Ureter (tissue), 1 donor: ENCODE data around the gene PDXP. TPM values are rescaled to one million over a fixed set of nuclear protein-coding genes. Genes with fewer than 3 reads are reported as not detected.
A peak's percentile ranks its signal among the peaks of the same experiment; 100 is the strongest.

ENCODE experiments used
- DNase-seq: peaks from one replicate; pipeline ENCODE4 v3.0.0-alpha.2; 2020; ENCODE audit warnings: low spot score
- total RNA-seq: library from RNA; stranded (reverse); gene quantifications from one replicate; pipeline ENCODE4 v1.2.4, GENCODE V29; 2023
- donor health status: DM: yes; HTN: yes; CAD: no.

The PDXP gene
- total RNA-seq, 1 donor from 2014 or later, result 5.2 TPM

DNA sequence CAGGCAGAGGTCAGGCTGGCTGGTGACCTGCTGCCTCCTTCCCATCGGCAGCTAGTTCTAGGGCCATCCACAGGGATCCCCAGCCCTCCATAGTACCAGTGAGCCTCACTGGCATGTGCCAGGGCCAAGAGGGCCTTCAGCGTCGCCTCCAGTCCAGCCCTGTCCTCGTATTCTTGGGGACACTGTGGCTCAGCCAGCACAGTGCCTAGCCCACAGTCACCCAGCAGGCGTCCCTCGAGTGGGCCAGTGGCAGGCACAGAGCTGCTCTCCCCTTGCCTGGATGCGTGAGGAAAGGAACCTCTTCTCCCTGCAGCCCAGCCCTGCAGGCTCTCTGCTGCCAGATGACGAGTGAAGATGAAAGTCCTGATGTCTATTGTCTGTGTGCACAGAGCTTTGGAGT lies 29.7 kb upstream of the PDXP start:
- DNase-seq, result no peak

DNA sequence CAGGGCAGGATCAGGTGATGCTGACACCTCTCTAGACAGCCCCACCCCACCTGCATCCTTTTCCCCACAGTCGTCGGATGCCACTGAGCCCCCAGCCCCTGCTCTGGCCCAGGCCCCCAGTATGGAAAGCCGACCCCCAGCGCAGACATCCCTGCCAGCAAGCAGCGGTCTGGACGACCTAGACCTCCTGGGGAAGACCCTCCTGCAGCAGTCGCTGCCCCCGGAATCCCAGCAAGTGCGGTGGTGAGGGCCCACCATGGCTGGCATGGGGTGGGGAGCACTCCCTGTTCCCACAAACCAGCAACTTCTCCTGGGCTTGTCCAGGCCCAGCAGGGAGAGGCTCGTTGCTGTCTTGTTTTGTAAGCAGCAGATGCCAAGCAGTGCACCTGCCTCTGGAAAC lies 28.6 kb upstream of the PDXP start:
- no peak for DNase-seq

DNA sequence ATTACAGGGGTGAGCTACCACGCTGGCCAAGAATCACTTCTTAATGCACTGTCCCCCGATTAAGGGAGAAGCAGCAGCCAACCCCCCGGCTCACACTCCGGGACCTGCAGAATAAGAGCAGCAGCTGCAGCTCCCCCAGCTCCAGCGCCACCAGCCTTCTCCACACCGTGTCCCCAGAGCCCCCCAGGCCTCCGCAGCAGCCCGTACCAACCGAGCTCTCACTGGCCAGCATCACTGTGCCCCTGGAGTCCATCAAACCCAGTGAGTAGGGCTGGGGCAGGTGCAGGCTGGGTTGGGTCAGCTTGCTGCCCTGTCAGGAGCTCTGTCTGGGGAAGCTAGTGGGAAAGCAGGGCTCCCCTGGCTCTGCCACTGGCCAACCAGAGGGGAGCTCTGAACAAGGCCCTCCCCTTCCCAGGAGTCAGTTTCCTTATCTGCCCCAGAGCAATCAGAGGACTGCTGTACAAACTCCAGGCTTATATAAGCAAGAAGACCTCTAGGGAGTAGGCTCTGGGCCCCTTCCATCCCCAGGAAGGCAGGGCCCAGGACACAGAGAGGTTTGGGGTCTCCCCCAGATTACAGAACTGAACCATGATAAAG lies 27.6 kb upstream of the PDXP start:
- no peak for DNase-seq

DNA sequence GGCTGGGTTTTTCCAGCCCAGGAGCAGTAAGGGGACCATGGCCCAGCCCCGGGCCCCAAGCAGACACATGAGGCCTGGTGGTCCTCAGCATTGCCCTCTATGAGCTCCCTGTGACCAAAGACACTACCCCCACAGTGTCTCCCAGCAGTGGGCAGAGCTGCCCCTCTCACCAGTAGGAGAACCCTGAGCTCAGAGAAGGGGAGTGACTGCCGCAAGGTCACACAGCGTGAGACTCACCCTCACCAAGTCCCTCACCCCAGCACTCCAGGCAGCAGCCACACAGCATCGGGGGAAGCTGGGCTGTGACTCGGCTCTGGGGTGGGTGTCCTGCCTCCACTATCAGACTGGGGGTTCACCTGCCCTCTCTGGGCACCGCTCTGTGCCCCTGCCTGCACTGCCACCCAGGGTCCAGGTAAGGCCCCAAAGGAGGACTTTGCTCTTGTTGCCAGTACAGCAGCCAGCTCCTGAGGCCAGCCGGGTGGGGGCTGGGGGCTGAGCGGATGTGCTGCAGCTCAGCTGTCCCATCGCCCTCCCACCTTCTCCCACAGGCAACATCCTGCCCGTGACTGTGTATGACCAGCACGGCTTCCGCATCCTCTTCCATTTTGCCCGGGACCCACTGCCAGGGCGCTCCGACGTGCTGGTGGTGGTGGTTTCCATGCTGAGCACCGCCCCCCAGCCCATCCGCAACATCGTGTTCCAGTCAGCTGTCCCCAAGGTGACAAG lies 26.9 kb upstream of the PDXP start:
- no peak for DNase-seq

DNA sequence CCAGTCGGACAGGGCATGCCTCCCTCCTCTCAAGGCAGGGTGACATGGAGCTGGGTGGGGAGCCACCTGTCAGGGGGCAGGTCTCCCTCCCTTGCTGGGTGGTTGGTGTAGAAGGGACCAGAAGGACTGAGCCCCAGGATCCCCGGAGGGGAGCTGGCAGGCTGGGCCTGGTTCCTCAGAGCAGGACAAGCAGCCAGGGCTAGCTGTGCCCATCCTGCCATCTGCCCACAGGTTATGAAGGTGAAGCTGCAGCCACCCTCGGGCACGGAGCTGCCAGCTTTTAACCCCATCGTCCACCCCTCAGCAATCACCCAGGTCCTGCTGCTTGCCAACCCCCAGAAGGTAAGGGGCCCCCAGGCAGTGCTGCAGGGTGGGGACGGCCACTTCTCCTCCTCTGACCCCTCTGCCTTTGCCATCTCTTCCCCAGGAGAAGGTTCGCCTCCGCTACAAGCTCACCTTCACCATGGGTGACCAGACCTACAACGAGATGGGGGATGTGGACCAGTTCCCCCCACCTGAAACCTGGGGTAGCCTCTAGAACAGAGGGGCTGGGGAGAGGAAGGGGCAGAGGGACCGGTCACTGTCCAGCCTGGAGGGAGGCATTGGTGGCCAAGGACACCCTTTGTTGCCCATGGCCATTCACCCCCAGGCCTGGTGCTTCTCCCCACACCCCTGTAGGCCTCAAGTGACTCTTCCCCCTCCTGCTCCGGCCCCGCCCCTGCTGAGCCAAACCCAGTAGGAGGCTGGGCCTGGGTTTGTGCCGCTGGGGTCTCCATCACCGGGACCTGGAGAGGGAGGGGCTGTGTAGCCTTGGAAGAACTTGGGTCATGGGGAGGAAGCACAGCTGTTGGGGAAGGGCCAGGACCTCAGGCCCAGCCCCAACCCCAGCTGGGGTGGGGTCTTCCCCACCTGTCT lies 26.1 kb upstream of the PDXP start:
- DNase-seq, result no peak

DNA sequence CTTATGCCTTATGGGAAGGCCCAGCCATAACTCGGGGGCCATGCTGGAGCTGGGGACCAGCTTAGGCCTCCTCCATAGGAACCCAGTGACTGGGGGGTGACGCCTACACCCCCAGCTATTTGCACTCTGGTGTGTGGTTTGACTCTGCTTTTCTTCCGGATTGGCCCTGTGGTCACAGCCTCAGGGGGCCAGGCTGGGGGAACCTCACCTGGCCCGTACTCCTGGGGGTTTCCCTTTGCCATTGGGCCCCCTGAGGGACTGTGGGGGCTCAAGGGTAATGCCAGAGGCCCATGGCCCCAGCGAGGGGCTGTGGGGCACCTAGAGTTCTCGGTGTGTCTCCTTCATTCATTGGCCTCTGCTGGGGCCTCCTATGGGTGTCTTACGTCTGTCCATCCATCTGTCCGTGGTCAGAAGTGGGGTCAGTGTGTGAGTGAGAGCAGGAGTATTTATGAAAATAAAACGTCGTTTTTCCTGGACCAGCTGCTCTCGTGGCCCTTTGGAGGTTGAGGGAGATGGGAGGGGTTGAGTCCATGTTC lies 25.4 kb upstream of the PDXP start:
- DNase-seq, result no peak

DNA sequence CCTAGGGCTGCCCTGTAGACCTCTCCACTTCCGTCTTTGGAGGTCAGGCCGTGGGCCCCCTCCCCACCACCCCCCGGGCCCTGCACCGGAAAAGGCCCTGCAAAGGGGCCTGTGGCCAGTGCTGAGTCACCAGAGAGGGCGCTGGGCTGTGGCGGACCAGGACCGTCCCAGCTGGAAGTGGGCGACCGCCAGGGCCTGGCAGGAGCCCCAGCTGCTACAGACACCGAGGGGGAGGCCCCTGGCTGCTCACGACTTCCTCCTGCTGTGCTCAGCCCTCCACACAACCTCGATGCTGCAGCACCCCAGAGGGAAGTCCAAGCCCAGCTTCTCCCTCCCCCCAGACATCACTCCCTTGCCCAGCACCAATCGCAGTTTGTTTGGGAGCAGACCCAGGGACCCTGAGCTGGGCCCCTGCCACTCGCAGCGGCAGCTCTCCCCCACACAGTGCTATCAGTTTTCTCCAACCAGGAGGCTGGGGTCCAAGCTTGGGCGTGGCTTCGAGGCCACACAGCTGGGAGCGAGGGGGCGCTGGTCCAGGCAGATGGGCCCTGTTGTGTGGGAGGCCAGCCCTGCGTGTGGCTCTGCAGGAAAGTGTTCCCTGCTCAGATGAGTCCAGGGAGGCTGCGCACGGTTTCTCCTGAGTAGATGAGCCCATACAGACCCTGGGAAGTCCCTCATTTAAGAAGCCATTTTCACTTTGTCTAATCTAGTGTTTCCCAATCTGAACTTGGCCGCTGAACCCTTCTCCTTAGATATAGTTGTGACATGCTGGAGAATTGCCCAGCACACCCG lies 24.7 kb upstream of the PDXP start:
- peak; percentile 84 for DNase-seq

DNA sequence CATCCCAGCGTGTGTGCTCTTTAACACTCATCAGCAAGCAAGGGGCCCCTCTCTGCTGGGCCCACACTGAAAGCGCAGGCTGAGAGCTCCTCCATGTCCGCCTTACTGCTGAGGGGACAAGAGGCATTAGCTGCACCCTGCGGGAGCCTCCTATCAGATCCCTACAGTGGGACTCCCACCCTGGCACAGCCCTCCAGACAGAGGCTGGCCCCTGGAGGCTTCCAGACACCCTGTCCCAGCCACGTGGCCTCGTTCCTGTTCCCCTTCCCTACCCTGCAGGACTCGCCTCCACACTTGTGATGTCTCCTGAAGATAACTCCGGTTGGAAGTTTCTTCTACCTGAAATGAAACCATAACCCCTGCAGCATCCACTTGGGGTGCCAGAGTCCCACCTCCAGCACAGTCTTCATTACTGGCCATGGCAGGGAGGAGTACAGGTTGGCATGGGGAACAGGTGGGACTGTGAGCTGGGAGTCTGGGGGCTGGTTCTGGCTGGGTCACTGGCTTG lies 24.1 kb upstream of the PDXP start:
- DNase-seq, result no peak

DNA sequence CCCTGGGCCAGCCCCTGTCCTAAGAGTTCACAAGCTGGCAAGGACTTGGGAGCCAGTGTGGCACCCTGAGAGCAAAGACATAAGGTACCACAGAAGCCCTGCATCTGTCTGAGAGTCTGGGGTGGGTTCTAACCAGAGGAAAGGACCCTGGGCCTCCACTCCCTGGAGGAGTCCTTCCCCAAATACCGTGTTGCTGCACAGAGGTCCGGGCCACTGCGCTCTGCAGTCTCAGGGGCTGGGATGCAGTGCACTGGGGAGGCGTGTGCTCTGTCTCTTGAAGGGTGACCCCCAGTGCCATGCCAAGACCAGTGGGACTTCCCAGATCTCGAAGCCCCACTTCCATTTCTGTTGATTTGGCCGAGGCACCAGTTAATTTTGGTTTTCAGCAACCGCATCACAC lies 23.4 kb upstream of the PDXP start:
- no peak for DNase-seq

DNA sequence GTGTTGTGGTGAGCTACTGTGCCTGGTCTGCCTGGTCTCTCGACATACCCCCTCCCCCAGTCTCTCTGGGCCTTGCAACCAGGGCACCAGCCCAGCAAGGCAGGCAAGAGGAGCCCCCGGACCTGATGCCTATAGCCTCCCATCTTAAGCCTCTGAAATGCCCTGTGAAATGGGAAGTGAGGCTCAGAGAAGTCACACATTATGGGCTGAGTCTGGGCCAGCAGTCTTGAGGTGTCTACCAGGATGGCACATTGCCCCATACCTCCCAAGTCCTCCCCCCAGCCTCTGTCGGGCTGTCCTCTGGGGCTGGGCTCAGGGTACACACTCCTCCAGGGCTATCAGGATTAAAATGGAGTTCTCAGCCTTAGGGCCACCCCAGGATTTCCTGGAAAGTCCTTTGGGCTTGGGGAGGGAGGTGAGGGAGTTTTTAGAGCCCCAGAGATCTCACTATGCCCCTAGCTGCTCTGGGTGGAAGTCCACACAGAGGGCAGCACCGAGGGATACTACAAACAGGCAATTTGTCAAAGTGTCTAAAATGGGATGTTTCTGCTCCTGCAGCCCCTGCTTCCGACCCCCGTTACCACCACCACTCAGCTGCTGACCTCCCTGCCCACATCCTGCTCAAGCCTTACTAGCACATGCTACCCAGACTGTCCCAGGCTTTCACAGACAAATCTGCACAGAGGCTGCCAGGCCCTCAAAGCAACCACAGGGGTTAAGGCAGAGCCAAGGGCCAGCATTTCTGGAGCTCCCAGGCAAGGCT lies 22.2 kb upstream of the PDXP start:
- no peak for DNase-seq

DNA sequence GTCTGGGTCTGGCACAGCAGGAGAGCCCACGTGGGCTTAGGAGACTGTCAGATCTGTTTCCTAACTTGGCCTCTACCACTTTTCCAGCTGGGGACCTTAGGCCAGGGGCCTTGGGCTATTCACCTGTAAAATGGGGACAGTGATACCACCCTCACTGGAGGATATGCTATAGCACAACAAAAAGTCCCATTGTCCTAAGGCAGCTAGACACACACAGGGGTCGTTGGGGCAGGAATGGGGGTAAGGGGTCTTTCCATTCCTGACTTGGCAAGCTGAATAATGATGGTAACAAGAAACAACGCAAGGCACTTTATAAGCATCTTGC lies 21.6 kb upstream of the PDXP start:
- DNase-seq, result no peak

DNA sequence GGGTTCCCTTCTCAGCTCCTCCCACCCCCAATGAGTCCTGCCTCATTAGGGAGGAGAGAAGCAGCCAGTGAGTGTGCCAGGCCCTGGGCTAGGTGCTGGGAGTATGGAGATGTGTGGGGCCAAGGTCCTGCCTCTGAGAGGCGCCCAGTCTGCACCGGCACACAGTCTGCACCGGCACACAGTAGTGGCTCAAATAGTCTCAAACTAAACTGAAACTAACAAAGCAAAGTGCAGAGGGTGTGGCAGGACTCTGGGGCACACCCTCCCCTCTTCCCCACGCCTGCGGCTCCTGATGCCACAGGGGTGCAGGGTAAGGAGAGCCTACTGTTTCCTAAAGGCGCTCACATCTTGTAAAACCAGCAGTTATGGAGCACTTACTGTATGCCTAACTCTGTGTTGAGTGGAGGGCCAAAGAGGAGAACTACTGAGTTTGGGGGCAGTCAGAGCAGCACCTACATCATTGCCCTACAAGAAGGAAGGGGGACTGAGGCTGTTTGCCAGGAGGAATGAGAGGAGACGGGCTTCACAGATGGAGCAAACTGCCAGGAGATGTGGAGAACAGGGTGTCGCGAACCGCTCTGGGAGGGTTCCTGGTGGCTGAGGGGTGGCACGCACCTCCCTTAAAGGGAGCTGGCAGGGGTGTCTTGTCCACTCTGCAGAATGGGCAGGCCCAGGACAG lies 20.0 kb upstream of the PDXP start:
- no peak for DNase-seq

DNA sequence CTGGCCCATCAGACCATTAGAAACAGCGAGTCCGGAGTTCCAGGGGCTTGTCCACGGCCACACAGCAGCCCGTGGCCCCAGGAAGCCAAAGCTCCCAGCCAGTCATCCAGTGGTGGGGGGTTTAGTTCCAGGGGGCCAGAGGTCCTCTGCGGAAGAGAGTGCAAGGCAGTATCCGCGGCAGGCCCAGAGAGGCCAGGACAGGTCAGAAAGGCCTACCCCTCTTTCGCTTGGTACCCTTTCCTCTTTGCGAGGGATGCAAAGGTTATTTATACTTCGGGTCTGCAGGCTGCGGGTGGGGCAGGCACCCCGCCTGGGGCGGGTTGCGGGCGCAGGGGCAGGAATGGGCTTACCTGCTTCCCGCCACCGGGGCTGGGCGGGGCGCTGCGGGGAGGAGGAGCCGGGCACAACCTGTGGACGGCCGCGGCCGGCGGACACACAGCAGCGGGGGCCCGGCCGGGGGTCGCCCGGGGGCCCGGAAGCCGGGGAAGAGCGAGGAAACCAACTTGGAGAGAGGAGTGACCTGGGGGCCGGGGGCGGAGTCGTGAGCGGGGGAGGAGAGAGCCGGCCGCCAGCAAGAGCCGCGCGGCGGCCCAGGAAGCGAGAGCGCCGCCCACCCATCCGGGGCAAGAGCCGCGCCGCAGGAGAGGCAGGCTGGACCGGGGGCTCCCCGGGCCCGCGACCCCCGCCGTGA lies 19.3 kb upstream of the PDXP start, which contains the start of gene SH3BP1:
TSS of gene SH3BP1 (plus strand) at position 600 of the 691 bp plus-strand sequence. CDS start 119 bp downstream, outside the sequence.
- DNase-seq, result peak; percentile 72

DNA sequence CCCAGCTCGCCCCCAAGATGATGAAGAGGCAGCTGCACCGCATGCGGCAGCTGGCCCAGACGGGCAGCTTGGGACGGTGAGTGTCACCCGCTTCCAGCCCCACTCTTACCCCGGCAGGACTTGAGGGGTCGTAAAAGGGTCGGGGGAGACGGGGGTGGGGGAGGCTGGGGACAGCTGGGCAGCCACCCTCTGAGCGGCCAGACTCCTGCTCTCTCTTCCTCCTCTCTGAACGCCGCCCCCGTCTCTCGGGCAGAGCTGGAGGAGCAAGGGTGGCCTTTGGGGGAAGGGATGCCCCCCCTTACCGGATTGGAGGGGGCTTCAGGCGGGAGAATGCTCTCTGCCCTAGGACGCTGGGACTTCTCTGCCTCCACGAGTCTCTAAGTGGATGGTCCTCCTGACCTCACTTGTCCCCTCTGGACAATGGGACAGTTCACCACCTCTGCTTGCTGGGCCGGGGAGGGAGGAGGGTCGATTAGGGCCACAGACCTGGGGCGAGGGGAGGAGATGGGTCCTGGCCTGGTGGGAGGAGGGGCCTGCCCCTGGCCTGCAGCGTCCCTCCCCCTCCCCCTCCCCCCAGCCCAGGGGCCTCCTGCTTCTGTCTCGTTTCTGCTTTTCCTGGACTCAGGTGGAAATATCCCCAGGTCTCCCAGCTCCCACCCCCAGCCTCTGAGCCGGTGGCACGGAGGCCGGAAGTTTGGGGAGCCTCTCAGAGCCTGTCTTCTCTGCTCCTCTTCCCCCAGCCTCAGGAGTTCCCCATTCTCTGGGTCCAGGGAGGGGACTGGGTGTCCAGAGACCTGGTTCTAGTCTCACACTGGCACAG lies 18.5 kb upstream of the PDXP start:
- no peak for DNase-seq

DNA sequence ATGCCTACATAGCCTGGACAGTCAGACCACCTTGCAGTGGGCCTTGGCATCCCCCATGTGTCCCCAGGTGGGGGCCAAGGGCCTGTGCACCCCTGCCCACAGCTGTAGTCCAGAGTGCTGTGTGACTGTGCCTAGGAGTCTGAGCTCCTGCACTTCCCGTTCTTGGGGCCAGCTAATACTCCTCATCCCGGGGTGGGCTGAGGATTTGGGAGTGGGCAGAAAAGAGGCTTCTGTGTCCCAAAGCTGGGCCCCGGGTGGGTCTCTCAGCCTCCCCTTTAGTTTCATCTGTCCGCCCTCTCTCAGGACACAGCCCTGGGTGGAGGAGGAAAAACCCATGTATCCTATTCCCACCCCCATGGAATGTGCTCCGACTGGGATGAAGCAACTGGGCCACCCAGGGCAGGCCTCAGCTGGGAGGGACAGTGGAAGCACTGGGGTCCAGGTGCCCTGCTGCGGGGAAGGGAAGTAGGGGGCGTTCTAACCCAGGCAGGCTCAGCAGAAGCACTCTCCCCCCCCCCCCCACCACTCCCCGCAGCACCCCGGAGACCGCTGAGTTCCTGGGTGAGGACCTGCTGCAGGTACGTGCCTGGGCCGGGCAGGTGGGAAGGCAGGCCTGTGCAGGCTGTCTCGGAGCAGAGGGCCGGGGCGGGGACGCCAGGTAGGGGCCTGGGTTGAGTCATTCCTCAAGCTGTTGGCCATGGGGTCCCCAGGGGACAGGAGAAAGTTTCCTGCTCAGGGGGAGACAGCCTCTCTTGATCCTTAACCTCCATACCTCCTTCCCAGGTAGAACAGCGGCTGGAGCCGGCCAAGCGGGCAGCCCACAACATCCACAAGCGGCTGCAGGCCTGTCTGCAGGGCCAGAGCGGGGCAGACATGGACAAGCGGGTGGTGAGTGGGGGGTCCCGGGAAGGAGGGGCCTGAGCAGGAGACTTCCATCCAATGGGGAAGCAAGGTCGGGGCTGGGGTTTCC lies 17.6 kb upstream of the PDXP start:
- DNase-seq, result peak; percentile 85

DNA sequence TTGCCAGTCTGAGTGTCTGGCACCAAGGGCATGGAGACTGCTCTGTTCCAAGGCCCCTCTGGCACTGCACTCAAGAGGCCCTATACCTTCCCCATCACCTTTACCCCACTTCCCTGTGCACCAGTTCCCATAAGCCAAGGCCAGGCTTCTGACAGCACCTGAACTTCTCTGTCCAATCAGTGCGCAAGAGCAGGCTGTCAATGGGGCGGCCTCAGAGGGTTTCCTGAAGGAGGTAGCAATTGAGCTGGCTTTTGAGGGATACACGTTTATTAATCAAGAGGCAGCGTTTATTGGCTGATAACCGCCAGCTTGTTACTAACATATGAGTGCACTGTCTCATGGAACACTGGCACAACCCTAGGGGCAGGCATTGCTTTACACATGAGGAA lies 17.0 kb upstream of the PDXP start:
- DNase-seq, result peak; percentile 80

DNA sequence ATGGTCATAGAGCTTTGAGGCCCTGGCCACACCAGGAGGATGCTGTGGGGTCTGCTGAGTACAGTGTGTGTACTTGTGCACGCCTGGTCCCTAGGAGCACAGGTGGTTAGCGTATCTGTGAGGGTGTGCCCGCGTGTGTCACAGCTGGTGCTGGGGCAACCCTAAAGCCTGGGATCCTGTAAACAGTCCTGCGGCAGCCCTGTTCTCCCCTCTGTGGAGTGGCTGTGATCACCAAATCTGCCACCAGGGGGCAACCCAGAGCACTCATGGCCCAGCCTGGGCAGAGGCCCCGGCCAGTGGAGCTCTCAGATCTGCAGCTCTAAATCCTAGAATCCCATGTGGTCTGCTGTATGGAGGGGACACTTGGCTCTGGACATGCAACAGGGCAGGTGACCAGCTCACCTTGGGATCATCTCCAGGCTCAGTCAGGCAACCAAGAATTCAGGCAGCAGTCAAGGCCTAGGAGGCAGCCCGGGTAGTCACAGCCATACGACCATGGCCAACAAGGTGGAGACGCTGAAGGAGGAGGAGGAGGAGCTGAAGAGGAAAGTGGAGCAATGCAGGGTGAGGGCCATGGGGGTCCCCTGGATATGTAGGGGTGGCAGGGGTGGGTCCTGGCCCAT lies 15.2 kb upstream of the PDXP start:
- DNase-seq, result peak; percentile 89
